BJ (cell line): ENCODE results near the gene ARIH2. TPM values are rescaled to one million over a fixed set of nuclear protein-coding genes. Genes with fewer than 3 reads are reported as not detected.

Experiments used
- CTCF ChIA-PET: fragments of 350-600 bp; formaldehyde crosslinking; extraction: SDS; loops from one replicate; lab custom pipeline; 2021; ENCODE audit warnings: antibody characterized with exemption, inconsistent platforms; lab: Yijun Ruan, JAX
- POLR2A ChIA-PET: fragments of 300-600 bp; sonication (Branson Sonifier 250); formaldehyde crosslinking; extraction: SDS; loops from one replicate; lab custom pipeline; 2021; ENCODE audit warnings: antibody characterized with exemption; lab: Charles Lee
- DNase-seq: peaks from one replicate; pipeline ENCODE4 v3.0.0-alpha.2; 2011; ENCODE audit warnings: low read depth
- H3K27me3 ChIP-seq: 2 replicates; pipeline ENCODE4 v1.6.0; 2011; ENCODE audit warnings: low read length; ENCODE audit not compliant: control insufficient read depth, insufficient read depth
- H3K36me3 ChIP-seq: 2 replicates; pipeline ENCODE4 v1.5.1; 2011; ENCODE audit warnings: low read length; ENCODE audit not compliant: control insufficient read depth, insufficient read depth
- H3K4me3 ChIP-seq: 2 replicates; pipeline ENCODE4 v1.5.1; 2011; ENCODE audit warnings: low read depth, mild to moderate bottlenecking, control low read depth, low read length
- polyA minus RNA-seq: library from RNA; depleted of rRNA, polyadenylated mRNA; stranded (reverse); fragments of >200 nt; gene quantifications from 2 replicates; pipeline ENCODE4 v1.2.3, GENCODE V29; 2011; rRNA and poly(A)+ RNA removed
- polyA plus RNA-seq: library from polyadenylated mRNA; depleted of rRNA; stranded (reverse); fragments of >200 nt; gene quantifications from 2 replicates; pipeline ENCODE4 v1.2.3, GENCODE V29; 2011; rRNA removed
- TF ChIP-seq, protein P1 (sequence below): IDR thresholded peaks from 2 replicates; pipeline ENCODE4 v1.5.1; 2011; ENCODE audit warnings: low read depth, mild to moderate bottlenecking, control low read depth, inconsistent platforms, low read length, moderate library complexity; ENCODE audit not compliant: insufficient read depth

The ARIH2 gene
- polyA plus RNA-seq (72.6 and 96.7 TPM in 2 replicates), polyA minus RNA-seq (49.1 and 73.7 TPM in 2 replicates)

DNA sequence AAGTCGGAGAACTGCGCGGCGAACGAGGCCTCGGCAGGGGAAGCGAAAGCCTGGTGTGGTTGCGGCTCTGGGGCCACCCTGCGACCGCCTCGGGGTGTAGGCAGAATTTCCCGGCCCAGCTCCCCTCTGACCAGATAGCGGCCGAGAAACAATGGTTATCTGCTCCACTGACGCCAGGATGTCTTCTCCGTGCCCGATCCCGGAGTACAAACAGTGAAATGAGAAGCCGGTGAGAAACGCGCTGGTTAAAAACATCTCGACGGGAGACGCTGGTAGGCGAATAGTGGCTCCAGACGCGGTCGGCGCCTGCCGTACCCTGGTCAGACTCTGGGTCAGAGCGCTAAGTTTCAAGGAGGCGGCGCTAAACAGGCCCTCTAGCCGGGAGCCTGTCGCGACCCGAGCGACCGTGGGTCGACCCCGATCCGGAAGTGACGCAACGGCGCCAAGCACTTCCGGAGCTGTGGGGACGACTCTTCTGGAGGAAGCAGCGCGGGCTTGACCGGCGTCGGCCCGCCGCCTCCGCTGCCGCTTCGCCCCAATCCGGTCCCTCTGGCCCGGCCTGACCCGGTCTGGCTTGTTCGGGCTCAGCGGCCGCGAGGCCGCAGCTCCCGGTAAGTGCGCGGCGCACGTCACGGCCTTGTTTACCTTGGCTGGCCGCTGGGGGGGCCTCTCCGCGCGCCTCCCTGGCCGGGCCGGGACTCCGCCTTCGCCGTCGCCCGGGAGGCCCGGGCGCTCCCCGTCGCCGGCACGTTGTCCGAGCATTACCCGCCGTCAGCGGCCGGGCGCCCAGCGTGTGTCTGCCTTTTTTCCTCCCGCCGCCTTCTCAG is at the start of gene ARIH2:
Gene ARIH2 (plus strand): TSS at position 455 of the 827 bp plus-strand sequence. CDS start 8,717 bp downstream, outside the sequence.
- peak within 1 kb of the TSS; percentile 88 for H3K4me3 ChIP-seq
- no peaks in the 10 kb centered on the region for H3K27me3 ChIP-seq
- TF ChIP-seq, protein P1, sequence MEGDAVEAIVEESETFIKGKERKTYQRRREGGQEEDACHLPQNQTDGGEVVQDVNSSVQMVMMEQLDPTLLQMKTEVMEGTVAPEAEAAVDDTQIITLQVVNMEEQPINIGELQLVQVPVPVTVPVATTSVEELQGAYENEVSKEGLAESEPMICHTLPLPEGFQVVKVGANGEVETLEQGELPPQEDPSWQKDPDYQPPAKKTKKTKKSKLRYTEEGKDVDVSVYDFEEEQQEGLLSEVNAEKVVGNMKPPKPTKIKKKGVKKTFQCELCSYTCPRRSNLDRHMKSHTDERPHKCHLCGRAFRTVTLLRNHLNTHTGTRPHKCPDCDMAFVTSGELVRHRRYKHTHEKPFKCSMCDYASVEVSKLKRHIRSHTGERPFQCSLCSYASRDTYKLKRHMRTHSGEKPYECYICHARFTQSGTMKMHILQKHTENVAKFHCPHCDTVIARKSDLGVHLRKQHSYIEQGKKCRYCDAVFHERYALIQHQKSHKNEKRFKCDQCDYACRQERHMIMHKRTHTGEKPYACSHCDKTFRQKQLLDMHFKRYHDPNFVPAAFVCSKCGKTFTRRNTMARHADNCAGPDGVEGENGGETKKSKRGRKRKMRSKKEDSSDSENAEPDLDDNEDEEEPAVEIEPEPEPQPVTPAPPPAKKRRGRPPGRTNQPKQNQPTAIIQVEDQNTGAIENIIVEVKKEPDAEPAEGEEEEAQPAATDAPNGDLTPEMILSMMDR = no peak
- H3K36me3 ChIP-seq = no peaks in the 10 kb centered on the region
- CTCF ChIA-PET = interaction anchor here (0.8 to 1.1 kb wide), 5 partner anchors 9 to 89 kb away, joined by 3 to 6 read pairs (median 3); partner anchors contain the start of gene WDR6
- DNase-seq = peak; percentile 53
- POLR2A ChIA-PET = no interaction called here

GRCh38 chr3:48877671-48878070 is 41.0 kb upstream of the ARIH2 start:
- POLR2A ChIA-PET = no interaction called here
- TF ChIP-seq, protein P1 = no peak
- no peak overlapping the region for H3K4me3 ChIP-seq
- no peak for DNase-seq
- H3K36me3 ChIP-seq = no peaks in the 10 kb centered on the region
- CTCF ChIA-PET = no interaction called here
- H3K27me3 ChIP-seq = no peaks in the 10 kb centered on the region

- TF ChIP-seq, protein P1 = no peak
- CTCF ChIA-PET = no interaction called here
- Histone ChIP-seq H3K4me3 (no peak overlapping the region), H3K27me3 (no peaks in the 10 kb centered on the region), H3K36me3 (no peaks in the 10 kb centered on the region)
- no peak for DNase-seq
- POLR2A ChIA-PET = no interaction called here
These were observed 39.2 kb upstream of the ARIH2 start for GRCh38 chr3:48879307-48879993.

GRCh38 chr3:48879994-48880377 is 38.7 kb upstream of the ARIH2 start:
- TF ChIP-seq, protein P1 = no peak
- ChIA-PET POLR2A (no interaction called here), CTCF (no interaction called here)
- no peak for DNase-seq
- H3K27me3 ChIP-seq = no peaks in the 10 kb centered on the region
- no peaks in the 10 kb centered on the region for H3K36me3 ChIP-seq
- no peak overlapping the region for H3K4me3 ChIP-seq

GRCh38 chr3:48881006-48881405 is 37.6 kb upstream of the ARIH2 start:
- TF ChIP-seq, protein P1 = no peak
- CTCF ChIA-PET = no interaction called here

More at GRCh38 chr3:48881006-48881405, 37.6 kb upstream of the ARIH2 start:
- POLR2A ChIA-PET = no interaction called here
- no peak for DNase-seq
- H3K36me3 ChIP-seq = no peaks in the 10 kb centered on the region
- H3K27me3 ChIP-seq = no peaks in the 10 kb centered on the region
- H3K4me3 ChIP-seq = no peak overlapping the region
